DLD1 (cell line): Measurements from ENCODE around the gene DHRS13.

Source experiments
- in situ Hi-C: cut with HindIII; loops from 2 replicates; pipeline ENCODE4 v1.10.0; 2017; ENCODE audit warnings: low sequenced_read_pairs

The DHRS13 gene

DNA sequence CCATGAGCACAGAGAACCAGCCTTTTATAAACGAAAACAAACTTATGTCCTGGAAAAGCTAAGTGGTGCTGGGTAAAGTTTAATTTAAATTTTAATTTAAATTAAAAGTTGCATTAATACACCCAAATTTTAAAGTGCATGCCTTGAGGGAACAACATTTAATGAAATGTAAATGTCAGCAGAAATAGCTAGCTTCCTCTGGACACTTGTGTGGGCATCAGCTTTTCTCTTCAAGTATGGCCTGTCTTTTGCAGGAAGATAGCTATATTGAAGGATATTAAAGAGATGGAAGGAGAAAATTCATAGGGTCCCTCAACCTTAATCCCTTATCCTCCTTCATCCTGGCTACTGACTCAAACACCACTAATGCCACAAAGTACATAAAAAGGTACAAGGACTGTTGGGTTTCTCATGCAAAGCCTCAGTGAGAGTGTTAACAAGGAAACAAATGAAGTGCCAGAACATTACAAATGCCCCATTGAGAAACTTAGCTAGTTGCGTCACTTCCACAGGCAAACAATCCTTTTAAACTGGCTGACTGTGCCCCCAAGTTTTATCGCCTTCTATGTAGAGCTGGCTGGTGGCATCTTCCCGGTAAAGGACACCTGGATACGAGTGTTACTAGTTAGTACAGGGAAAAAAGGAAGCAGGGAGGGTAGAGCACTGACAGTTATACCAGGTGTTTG, 34.3 kb upstream of the DHRS13 start:
- in situ Hi-C loops, result loop anchor here (10.0 kb wide), 1 partner anchor 212 kb away; the partner anchor contains the start of genes NEK8 and TLCD1

DNA sequence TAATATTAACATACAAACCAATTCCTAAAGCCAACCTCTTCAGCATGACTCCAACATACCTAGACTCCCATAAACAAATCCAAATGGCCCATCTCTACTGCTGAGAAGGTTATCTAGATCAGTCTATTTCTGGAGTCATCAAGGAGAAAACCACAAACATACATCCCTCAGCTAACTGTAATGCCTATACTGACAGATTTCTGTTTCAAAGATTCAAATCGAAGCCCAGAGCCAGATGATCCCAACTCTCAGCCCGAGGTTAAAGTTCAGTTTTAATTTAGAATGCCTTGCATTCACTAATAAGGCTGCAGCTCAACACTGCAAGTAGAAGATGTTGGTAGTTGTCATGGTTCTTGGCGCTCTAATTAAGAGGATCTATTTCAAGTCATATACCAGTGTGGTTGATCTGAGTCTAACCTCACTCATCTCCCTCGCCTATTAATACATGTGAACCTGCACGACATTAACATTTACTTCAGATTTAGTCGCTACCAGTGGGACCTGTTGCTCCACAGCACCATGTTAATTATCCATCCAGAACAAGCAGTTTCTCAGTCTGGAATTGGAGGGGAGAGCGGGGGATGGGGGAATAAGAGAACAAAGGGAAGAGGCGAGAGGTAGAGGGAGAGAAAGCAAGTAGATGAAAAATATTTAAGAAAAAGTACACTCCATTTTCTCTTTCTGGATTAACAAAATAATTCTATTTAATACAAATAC, 33.0 kb upstream of the DHRS13 start:
- in situ Hi-C loops, result loop anchor here (10.0 kb wide), 1 partner anchor 211 kb away; the partner anchor contains the start of genes NEK8 and TLCD1

DNA sequence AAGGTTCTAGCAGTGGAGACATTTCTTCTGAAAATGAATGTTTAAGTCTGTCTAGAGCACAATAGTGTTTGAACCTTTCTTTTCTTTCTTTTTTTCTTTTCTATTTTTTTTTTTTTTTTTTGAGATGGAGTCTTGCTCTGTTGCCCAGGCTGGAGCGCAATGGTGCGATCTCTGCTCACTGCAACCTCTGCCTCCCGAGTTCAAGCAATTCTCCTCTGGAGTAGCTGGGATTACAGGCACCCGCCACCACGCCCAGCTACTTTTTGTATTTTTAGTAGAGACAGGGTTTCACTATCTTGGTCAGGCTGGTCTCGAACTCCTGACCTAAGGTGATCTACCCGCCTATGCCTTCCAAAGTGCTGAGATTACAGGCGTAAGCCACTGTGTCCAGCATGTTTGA, 31.6 kb upstream of the DHRS13 start:
- in situ Hi-C loops, result loop anchor here (10.0 kb wide), 1 partner anchor 210 kb away; the partner anchor contains the start of genes NEK8 and TLCD1

DNA sequence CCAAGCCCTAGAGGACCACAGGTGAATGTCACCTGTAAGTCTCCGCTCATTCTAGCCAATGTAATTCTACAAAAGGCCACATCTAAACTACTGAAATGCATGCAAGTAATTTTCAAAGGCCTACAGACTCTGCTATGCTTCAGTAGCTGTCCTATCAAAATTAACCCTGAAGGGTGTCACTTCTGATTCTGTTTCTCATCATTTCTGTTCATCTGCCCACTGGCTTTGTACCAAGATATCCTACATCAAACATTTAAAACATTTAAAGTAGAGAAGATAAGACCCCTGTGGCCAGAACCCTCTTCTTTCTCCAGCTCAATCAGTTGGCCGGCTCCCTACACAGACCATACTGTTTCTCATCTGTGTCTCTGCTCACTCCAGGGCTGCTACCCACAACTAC, 26.9 kb upstream of the DHRS13 start:
- in situ Hi-C loops, result loop anchor here (10.0 kb wide), 1 partner anchor 205 kb away; the partner anchor contains the start of genes NEK8 and TLCD1

DNA sequence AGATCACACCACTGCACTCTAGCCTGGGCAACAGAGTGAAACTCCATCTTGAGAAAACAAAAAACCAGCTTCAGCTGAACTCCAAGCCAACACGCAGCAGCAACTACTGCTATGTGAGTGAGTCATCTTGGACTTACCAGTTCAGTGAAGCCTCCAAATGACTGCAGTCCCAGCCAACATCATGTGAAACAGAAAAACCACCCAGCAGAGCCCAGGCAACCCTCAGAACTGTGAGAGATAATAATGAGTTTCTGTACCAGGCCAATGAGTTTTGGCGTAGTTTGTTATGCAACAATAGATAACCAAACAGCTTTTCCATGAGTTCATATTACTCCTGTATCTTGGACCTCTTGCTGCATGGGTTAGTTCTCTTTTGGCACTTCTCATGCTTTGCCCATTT, 25.2 kb upstream of the DHRS13 start:
- in situ Hi-C loops, result no loop called here

DNA sequence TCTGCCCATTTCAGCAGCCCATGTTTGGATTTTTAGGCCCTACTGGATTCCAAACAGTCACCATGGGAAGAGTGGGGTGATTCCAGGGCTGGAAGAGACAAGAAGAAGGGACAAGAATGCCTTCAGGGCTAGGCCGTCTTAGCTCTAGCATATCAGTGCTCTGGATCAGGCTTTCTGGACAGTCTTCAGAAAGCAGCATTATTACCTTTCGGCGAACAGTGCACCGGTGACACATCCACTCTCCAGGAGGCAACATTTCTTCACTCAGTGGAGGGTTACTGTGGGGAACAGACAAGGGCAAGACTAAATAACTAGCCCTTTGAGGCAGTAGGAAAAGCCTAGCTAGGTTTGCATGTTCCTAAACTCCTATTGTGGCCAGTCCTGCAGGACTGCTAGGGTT, 23.9 kb upstream of the DHRS13 start:
- in situ Hi-C loops, result no loop called here

DNA sequence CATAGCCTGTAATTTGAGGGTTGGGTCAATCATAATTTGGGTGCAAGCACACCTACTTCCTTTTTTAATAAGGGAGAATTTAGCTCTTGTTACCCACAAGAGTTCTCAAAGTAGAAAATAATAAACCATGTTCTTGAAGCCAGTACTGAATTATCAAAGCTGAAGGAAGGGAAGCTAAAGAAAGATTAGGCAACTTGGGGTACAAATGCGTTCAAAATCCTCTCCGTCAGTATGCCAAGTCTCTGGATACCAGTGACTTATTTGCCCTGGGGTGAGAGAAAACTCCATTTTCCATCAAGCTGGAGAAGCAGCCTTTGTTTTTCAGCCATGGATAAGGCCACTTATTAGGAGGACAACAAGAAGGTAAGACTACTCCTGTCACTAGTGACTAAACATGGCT, 23.5 kb upstream of the DHRS13 start:
- in situ Hi-C loops, result no loop called here

DNA sequence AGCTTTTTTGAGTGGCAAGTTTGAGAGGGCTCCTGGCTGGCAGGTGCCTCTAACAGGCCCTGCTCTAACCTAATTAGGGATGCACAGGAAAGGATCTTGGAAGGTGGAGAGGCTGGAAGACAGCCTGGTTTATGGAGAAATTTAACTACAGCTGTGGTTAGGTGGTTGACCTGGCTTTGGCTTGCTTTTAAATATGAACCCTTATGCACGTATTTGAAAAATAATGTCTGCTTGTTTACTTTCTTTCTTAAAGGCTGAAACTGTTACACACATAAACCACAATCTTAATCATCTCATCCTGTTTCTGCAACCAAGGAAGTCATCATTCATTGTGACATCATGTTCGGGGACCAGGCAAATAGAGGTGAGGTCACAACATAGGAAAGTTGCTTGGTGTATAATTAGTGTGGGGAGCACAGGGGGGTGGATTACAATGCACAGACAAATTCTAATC, 23.1 kb upstream of the DHRS13 start:
- in situ Hi-C loops, result no loop called here

DNA sequence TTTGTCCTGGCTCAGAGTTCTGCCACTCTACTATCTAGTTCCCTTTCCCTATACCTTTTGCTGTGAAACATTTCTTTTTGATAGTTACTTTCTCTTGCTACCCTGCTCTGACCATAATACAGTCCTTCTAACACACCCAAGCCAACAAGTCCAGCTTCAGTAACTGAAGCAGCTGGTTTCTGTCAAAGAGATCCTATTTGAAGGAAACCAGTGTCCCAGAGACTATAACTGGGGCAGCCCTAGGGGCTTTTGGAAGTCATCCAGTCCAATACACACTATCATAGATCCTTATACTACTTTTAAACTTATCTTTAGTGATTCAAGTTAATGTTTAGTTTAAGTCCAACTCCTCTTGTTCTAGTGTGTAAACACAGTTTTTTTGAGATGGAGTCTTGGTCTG, 17.3 kb upstream of the DHRS13 start:
- in situ Hi-C loops, result no loop called here

DNA sequence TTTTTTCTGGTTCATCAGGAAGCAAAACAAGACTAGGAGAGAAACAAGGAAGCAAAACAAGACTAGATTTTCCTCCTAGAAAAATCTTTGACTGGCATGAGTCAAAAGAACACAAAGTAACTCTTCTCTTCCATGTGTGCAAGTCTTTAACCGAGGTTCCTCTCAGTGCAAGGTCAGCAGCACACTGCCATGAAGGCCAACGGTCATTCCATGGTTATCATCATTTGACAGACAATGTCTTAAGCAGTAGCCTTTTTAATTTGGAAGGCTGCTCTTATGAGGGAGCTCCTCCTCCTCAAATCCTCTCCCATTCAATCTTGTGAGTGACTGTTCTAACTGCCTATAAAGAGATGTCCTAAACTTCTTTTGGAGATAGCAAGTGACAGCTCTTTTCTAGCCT, 15.4 kb upstream of the DHRS13 start:
- in situ Hi-C loops, result no loop called here

DNA sequence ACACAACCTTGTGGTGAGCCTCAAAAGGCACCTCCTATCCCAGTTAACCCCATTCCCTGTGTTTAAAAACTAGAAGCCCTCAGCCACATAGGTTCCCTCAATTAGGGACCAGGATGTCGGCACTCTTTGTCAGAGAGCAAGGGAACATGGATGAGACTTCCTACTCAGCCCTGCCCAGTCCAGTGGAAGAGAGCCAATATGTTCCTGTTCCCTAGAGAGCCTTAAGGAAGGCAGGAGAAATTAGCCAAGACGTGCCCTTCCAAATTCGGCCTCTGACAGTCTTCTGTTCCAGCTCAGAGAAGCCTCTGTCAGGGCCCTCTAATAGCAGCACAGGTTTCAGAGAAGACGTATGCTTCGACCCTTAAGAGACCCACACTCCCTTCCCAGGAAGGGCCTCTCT, 14.6 kb upstream of the DHRS13 start:
- in situ Hi-C loops, result no loop called here

DNA sequence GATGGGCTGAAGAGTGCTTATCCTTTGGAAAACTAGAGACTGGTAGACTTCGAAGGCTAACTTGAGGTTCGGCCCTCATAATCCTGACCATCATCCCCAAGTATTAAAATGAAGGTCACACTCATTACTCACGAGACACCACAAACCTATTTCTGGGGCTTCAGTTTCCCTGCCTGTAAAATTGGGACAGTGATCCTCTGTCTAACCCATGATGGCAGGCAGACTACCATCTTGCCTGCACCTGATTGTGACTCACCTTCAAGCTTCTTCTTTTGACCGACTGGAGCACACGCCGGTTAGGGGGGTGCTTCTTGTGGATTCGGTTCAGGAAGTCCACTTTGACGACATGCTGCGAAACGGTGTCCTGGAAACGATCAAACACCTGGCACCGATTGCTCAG, 14.2 kb upstream of the DHRS13 start:
- in situ Hi-C loops, result no loop called here

DNA sequence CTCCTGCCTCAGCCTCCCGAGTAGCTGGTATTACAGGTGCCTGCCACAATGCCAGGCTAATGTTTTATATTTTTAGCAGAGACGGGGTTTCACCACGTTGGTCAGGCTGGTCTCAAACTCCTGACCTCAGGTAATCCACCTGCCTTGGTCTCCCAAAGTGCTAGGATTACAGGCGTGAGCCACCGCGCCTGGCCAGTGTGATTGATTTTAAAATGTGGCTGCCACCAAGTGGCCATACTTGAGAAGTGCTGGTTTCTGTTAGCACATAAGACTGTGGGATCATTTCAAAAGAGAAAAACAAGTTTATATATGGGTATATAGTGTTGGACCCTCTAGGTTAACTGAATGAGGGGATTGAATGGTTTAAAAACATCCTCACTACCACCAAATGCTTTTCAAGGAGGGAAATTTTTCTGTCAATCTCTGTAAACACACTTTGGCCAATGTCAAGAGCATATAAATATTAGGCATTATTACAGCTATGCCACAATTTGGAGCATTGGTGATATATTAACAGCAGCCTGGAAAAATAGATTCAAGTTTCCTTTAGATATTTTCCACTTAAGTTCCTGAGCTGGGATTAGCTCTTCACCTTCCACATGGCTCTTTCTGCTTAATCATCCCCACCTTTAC, 13.5 kb upstream of the DHRS13 start:
- in situ Hi-C loops, result no loop called here

DNA sequence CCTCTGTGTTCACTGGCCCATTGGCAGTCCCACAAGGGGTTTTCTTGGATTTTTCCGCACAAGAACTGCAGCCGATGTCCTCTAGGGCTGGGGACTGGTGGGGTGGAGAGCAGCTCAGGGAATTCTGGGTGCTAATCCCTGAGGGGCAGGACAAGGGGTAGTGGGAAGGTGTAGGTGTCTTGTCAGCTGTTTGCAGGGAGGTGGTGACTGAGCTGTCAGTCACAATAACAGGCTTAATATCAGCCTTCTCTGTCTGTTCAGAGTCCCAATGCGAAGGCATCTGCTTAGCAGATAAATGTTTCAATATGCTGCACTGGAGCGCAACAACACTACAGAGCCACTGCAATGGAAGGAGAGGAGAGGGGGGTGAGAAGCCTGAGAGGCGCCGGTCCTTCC, 10.1 kb upstream of the DHRS13 start:
- in situ Hi-C loops, result no loop called here

DNA sequence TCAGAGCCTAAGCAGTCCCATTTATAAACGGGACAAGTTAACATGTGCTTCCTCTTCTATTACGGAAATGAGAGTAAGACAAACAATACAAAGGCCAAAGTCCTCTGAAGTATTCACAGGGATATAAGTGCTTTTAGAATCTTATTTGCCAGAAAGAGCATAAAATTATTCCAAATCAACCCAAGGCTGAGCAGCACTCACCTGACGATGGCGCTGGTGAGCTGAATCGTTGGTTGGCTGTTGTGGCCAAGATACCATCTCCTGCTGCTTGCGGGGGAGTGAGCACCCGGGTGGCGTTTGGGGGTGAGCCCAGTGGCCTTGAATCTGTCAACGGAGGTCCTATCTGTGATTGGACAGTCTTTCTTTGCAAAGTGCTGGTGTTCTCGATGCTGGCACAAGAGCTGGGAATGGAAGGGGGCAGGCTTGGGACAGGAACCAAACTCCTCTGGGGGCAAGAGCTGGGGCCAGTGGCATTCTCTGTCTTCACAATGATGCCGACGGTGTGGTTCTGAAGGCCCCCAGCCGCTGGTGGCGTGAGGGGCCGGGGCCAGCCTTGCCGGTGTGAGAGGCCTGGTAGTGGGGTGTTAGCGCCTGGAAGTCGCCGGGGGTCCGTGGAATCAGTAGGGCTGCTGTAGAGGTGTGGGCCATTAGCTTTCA, 9.5 kb upstream of the DHRS13 start:
- in situ Hi-C loops, result no loop called here

DNA sequence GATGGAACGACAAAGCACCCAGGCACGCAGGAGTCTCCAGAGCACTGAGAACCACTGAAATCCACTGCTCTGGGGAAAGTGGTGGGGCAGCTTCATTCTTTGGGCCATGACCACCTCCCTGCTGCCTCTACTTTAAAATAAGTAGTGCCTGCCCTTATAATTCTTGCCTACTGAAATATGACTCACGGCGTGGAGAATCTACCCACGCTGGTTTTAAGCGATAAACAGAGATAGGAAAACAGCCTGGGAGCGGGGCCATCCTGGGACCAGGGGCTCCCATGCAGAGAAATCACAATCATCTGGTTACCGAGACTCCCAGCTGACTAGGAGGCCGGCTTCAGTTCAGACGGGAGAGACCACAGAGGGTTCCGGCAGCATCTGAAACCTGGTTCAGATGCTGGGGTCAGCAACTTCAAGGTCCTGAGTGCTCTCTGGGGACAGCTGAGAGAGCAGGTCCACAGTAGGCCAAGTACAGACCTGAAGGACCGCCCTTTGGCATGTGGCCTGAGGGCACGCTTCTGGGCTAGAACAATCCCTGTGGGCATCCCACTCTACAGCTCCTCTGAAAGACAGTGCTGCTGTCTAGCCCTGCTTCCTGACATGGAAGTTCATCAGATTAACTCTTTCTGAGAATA, 8.6 kb upstream of the DHRS13 start:
- in situ Hi-C loops, result no loop called here

DNA sequence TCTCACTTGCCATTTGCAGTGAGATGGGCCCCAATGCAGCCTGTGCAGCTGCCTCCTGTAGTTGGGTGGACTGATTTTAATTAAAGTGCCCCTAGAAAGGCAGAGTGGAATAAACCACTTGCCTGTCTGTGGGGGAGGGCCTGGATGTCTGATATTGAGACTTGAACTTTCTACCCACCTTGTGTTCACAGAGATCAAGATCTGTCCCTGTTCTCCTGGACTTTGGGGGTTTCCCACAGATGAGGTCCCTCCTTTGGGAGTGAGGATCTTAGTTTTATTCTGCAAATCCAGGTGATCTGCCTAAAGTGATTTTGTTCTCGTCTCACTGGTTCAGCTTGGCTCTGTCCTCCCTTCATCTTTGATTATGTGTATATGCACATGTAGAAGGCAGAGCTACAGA, 7.7 kb upstream of the DHRS13 start:
- in situ Hi-C loops, result no loop called here

DNA sequence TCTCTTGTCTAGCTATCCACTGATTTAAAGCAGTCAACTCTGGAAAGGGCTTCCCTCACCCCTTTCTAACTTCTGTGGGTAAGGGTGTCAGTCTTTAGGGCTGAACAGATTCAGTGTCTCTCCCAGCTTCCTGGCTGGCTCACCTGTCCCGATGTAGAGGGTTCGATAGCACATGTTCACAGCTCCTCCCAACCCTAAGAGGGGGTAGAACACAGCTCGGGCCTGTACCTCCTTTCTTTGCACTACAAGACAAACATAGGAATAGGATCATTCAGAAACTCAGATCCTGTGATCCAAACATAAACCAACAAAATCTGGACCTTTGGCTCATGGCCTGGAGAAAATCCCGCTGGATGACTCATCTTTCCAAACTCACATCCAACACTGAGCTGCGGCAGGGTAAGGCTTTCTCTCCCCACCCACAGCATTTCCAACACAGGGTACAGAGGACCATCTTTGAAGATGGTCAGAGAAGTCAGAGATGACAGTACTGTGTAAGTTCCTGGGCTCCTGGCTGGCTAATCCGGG, 5.8 kb upstream of the DHRS13 start:
- in situ Hi-C loops, result no loop called here

DNA sequence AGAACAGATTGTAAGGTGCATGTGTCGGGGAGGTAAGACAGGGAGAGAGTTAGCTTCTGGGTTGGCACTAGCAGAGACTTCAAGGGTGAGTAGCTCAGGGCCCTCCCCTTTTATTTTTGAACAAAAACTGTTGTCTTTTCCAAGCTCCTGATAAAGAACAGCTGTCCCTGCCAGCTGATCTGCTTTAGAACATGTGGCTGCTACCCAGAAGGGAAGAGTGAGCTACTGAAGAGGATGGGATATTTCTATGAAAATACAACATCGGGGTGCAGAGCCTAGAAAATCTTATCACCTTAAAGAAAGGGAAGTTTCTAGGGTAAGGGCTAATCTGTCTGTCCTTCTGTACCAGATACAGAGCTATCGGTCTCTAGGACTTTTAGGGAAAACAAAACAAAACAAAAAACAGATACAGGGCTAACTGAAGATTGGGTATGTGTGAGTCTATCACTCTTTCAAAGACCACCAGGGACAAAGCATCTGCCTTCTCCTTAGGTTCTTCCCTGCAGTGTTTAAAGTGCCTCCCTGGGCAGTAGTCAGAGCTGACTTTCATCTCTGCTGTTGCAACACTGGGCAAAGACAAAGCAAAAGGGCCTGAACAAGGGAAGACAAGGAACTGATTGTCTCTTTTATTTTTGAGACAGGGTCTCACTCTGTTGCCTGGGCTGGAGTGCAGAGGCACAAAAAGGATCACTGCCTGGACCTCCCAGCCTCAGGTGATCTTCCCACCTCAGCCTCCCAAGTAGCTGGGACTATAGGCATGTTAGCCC, 5.0 kb upstream of the DHRS13 start:
- in situ Hi-C loops, result no loop called here
